Spleen (tissue), 7 donors: ENCODE results near the gene HIGD2A.

ENCODE experiments used
- POLR2AphosphoS5 ChIP-seq, 3 donors: sonication (generic); formaldehyde crosslinking; IDR thresholded peaks; one replicate each; pipeline ENCODE4 v1.5.1; 2017; ENCODE audit warnings: antibody characterized with exemption in 3 of 3
- TF ChIP-seq, protein P1 (sequence below), 11 experiments: fragments of 200-600 bp in 7 of 11; fragments of 450-650 bp in 4 of 11; sonication (generic) in 4 of 11; IDR thresholded peaks in 8 of 11; conservative IDR thresholded peaks in 3 of 11; 1 replicate in 7 of 11; 2 replicates in 4 of 11; pipeline versions ENCODE4 v1.4.0 to v1.8.0; 2016 to 2021; ENCODE audit warnings: antibody characterized with exemption in 11 of 11, inconsistent platforms in 4 of 11, mild to moderate bottlenecking in 1 of 11
- donor health status: DM: no; HTN: no; CAD: no; lungs with moderate emphysema.
- donor health status: DM: no; HTN: no; CAD: no.
- donor health status: DM: no; HTN: no; CAD: no.

DNA sequence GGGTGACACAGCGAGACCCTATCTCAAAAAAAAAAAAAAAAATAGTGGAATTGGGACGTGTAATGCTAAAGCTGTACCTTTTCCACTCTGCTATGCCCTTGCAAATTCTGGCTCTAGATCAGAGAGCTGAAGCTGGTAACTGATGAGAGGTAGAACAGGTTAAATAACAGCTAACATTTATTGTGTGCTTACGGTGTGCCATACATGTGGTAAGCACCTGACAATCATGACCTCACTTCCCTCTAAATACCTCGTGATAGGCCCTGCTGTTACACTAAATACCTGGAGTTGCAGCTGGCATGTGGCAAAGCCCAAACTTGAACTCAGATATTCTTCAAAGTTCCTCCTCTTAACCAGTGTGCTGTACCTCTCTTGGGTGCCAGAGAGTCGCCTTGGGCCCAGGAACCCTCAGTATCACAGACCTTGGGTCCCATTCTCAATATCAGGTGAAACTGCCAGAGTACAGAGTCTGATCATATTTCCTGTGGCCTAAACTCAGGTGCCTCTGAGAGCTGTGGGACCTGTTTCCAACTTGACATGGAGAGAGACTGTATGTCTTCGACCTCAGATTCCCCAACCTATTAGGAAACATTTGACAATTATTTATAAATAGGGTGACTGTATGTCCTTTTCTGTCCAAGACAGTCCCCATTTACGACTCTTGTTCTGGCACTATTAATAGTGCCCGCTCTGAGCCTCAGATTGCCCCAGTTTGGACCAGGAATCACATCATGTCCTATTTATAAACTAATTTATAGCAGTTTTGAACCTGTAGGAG, 18.4 kb upstream of the HIGD2A start:
- TF ChIP-seq, protein P1, sequence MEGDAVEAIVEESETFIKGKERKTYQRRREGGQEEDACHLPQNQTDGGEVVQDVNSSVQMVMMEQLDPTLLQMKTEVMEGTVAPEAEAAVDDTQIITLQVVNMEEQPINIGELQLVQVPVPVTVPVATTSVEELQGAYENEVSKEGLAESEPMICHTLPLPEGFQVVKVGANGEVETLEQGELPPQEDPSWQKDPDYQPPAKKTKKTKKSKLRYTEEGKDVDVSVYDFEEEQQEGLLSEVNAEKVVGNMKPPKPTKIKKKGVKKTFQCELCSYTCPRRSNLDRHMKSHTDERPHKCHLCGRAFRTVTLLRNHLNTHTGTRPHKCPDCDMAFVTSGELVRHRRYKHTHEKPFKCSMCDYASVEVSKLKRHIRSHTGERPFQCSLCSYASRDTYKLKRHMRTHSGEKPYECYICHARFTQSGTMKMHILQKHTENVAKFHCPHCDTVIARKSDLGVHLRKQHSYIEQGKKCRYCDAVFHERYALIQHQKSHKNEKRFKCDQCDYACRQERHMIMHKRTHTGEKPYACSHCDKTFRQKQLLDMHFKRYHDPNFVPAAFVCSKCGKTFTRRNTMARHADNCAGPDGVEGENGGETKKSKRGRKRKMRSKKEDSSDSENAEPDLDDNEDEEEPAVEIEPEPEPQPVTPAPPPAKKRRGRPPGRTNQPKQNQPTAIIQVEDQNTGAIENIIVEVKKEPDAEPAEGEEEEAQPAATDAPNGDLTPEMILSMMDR (IDR thresholded peaks at IDR 0.05 in 8 of 11, conservative IDR thresholded peaks at IDR 0.05 in 3 of 11), result no peak
- no peak for TF ChIP-seq POLR2AphosphoS5 (IDR thresholded peaks at IDR 0.05)
